GM12878 (cell line): ENCODE data around the gene ANKRD11.

Experiments used
- BMI1 ChIP-seq: fragments of 450-650 bp; IDR thresholded peaks from 2 replicates; pipeline ENCODE4 v1.6.1; 2016; ENCODE audit warnings: mild to moderate bottlenecking, moderate library complexity, borderline replicate concordance
- CTCF ChIP-seq, 3 experiments: IDR thresholded peaks in 2 of 3; conservative IDR thresholded peaks in 1 of 3; 2 replicates each; pipeline ENCODE4 v1.5.1; 2011; ENCODE audit warnings: low read depth in 3 of 3, low read length in 3 of 3, mild to moderate bottlenecking in 3 of 3, control low read depth in 2 of 3, moderate library complexity in 2 of 3, inconsistent platforms in 1 of 3, mixed read lengths in 1 of 3; ENCODE audit not compliant: control insufficient read depth in 2 of 3, insufficient read depth in 1 of 3; ENCODE audit errors: extremely low read depth in 1 of 3
- DPF2 ChIP-seq: fragments of 450-650 bp; IDR thresholded peaks from 2 replicates; pipeline ENCODE4 v1.6.1; 2017; ENCODE audit warnings: mild to moderate bottlenecking
- E2F4 ChIP-seq: IDR thresholded peaks from 2 replicates; pipeline ENCODE4 v1.6.1; 2012; ENCODE audit warnings: low read depth, low read length, improper control_type of control experiment
- EED ChIP-seq: sonication (generic); IDR thresholded peaks from 2 replicates; pipeline ENCODE4 v1.6.1; 2016; ENCODE audit warnings: antibody characterized with exemption, low read depth
- FOS ChIP-seq: IDR thresholded peaks from 3 replicates; pipeline ENCODE4 v1.6.1; 2011; ENCODE audit warnings: borderline replicate concordance; ENCODE audit not compliant: insufficient read length; ENCODE audit errors: extremely low read depth
- FOXM1 ChIP-seq: IDR thresholded peaks from 2 replicates; pipeline ENCODE4 v1.6.1; 2012; ENCODE audit warnings: low read depth, mild to moderate bottlenecking, inconsistent platforms, low read length, moderate library complexity
- IKZF2 ChIP-seq, 2 experiments: fragments of 450-650 bp; IDR thresholded peaks; 2 replicates each; pipeline ENCODE4 v1.6.1; 2017; ENCODE audit warnings: mild to moderate bottlenecking in 2 of 2, moderate library complexity in 2 of 2
- KAT2A ChIP-seq: conservative IDR thresholded peaks from 2 replicates; pipeline ENCODE4 v1.6.1; 2011; ENCODE audit warnings: low read depth, low read length; ENCODE audit not compliant: control insufficient read depth
- NRF1 ChIP-seq: conservative IDR thresholded peaks from 2 replicates; pipeline ENCODE4 v1.6.1; 2011; ENCODE audit warnings: mild to moderate bottlenecking, low read depth, low read length, improper control_type of control experiment
- SIN3A ChIP-seq: IDR thresholded peaks from 2 replicates; pipeline ENCODE4 v1.6.1; 2012; ENCODE audit warnings: low read depth, low read length, improper control_type of control experiment
- YY1 ChIP-seq: IDR thresholded peaks from 2 replicates; pipeline ENCODE4 v1.6.1; 2011; ENCODE audit warnings: low read depth, mild to moderate bottlenecking, low read length
- TF ChIP-seq, protein P1 (sequence below): IDR thresholded peaks from 2 replicates; pipeline ENCODE4 v1.6.1; 2012; ENCODE audit warnings: low read depth, low read length, improper control_type of control experiment

DNA sequence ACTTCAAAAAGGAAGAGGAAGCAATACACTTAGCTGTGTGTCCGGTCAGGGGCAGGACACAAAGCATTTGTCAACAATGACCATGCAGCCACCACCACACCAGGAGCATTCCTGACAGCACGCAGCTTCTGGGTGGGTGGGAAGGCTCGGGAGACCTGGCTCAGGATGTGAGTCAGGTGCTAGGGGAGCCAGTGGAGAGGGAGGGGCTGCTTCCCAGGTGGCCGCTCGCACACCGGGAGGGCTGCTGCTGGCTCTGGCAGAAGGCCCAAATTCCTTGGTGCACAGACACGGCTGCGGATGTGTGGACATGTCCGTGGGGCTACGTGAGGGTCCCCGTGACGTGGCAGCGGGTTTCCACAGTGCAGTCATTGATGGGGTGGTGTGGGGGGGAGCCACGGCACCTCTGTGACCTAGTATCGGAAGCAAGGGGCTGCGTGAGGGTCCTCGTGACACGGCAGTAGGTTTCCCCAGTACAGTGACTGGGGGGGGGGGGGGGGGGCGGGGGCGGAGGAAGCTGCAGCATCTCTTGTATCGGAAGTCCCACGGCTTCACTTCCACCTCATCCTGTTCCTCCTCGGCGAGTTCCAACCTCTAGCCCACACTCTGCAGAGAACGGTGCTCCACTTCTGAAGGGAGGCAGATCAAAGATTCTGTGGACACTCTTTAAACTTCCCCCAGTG is 160.0 kb downstream of the ANKRD11 start:
- TF ChIP-seq DPF2 (no peak), NRF1 (no peak), YY1 (no peak), IKZF2 (IDR thresholded peaks at IDR 0.05) (no peak), FOS (no peak), BMI1 (no peak), SIN3A (no peak), CTCF (IDR thresholded peaks at IDR 0.05 in 2 of 3, conservative IDR thresholded peaks at IDR 0.05 in 1 of 3; ENCODE audit: control insufficient read depth in 2 of 3, extremely low read depth in 1 of 3, insufficient read depth in 1 of 3, low read depth in 3 of 3, low read length in 3 of 3) (no peak), KAT2A (no peak), EED (no peak), FOXM1 (no peak), E2F4 (no peak)
- TF ChIP-seq, protein P1, sequence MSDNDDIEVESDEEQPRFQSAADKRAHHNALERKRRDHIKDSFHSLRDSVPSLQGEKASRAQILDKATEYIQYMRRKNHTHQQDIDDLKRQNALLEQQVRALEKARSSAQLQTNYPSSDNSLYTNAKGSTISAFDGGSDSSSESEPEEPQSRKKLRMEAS: no peak
